BE2C (cell line): ENCODE results near the gene VAV3.
"Not testable (repeated sequence)": the region's sequence is repeated elsewhere in the genome, so short reads cannot be mapped to it uniquely, and the experiment has no call there.

Experiments
- DNase-seq: peaks from one replicate; pipeline ENCODE4 v3.0.0-alpha.2; 2020
- H3K27me3 ChIP-seq: fragments of 250-450 bp; sonication (Bioruptor Pico); 2 replicates; pipeline ENCODE4 v1.5.1; 2020; ENCODE audit warnings: mild to moderate bottlenecking
- H3K36me3 ChIP-seq: fragments of 250-450 bp; sonication (Bioruptor Pico); 2 replicates; pipeline ENCODE4 v1.5.1; 2020; ENCODE audit warnings: mild to moderate bottlenecking
- H3K4me1 ChIP-seq: fragments of 250-450 bp; sonication (Bioruptor Pico); 2 replicates; pipeline ENCODE4 v1.5.1; 2020
- H3K4me3 ChIP-seq: 2 replicates; pipeline ENCODE4 v1.5.1; 2011; ENCODE audit warnings: low read depth, low read length
- H3K9me3 ChIP-seq: fragments of 250-450 bp; sonication (Bioruptor Pico); 2 replicates; pipeline ENCODE4 v1.5.1; 2020
- CTCF ChIP-seq: IDR thresholded peaks from 2 replicates; pipeline ENCODE4 v1.5.1; 2012; ENCODE audit warnings: mild to moderate bottlenecking, low read depth, low read length

Gene VAV3

GRCh38 chr1:108007070-108007469 is 42.1 kb upstream of the VAV3 start:
- 0 out of 2 replicates have a peak, but pooled peaks cover 3% of the 10 kb centered on the region for H3K27me3 ChIP-seq
- H3K9me3 ChIP-seq: no peaks in the 10 kb centered on the region
- DNase-seq: no peak
- no peaks in the 10 kb centered on the region for H3K4me1 ChIP-seq
- H3K36me3 ChIP-seq: no peaks in the 10 kb centered on the region
- no peak for TF ChIP-seq CTCF
- H3K4me3 ChIP-seq: no peak overlapping the region

- not testable (repeated sequence) for DNase-seq
These were observed 39.9 kb upstream of the VAV3 start for GRCh38 chr1:108004919-108005318.

GRCh38 chr1:108000620-108001111 is 35.7 kb upstream of the VAV3 start:
- no peaks in the 10 kb centered on the region for H3K9me3 ChIP-seq
- peaks cover 5% of the 10 kb centered on the region; the same call in 1 of the 2 replicates for H3K4me1 ChIP-seq
- H3K27me3 ChIP-seq: 0 out of 2 replicates have a peak, but pooled peaks cover 3% of the 10 kb centered on the region
- no peak for TF ChIP-seq CTCF
- DNase-seq: peak; percentile 49
- no peaks in the 10 kb centered on the region for H3K36me3 ChIP-seq
- no peak overlapping the region for H3K4me3 ChIP-seq

More at GRCh38 chr1:108004919-108005318, 39.9 kb upstream of the VAV3 start:
- not testable (repeated sequence) for H3K4me1 ChIP-seq, H3K27me3 ChIP-seq, H3K36me3 ChIP-seq, H3K9me3 ChIP-seq, H3K4me3 ChIP-seq

- Histone ChIP-seq H3K36me3 (no peaks in the 10 kb centered on the region), H3K27me3 (0 out of 2 replicates have a peak, but pooled peaks cover 3% of the 10 kb centered on the region), H3K9me3 (no peaks in the 10 kb centered on the region), H3K4me1 (peaks cover 5% of the 10 kb centered on the region; the same call in 1 of the 2 replicates), H3K4me3 (no peak overlapping the region)
- DNase-seq: no peak
- TF ChIP-seq CTCF: no peak
These were observed 35.2 kb upstream of the VAV3 start for GRCh38 chr1:108000184-108000583.

GRCh38 chr1:107997866-107998265 is 32.9 kb upstream of the VAV3 start:
- Histone ChIP-seq H3K27me3 (0 out of 2 replicates have a peak, but pooled peaks cover 2% of the 10 kb centered on the region), H3K36me3 (no peaks in the 10 kb centered on the region), H3K9me3 (no peaks in the 10 kb centered on the region), H3K4me1 (peaks cover 5% of the 10 kb centered on the region; the same call in 1 of the 2 replicates), H3K4me3 (no peak overlapping the region)
- no peak for TF ChIP-seq CTCF
- no peak for DNase-seq

GRCh38 chr1:107993920-107994319 is 28.9 kb upstream of the VAV3 start:
- Histone ChIP-seq H3K4me1 (no peaks in the 10 kb centered on the region), H3K4me3 (no peak overlapping the region), H3K9me3 (no peaks in the 10 kb centered on the region), H3K27me3 (0 out of 2 replicates have a peak, but pooled peaks cover 2% of the 10 kb centered on the region), H3K36me3 (no peaks in the 10 kb centered on the region)
- no peak for TF ChIP-seq CTCF
- no peak for DNase-seq
